HG03025 (cell line): ENCODE data around the gene SOCS3.
"Not testable (repeated sequence)": the region's sequence is repeated elsewhere in the genome, so short reads cannot be mapped to it uniquely, and the experiment has no call there.

Experiments
- ATAC-seq: cut with Tn5 transposase; IDR thresholded peaks from one replicate; pipeline ENCODE4 v1.9.1; 2021; ENCODE audit warnings: mild to moderate bottlenecking, moderate library complexity; ENCODE audit not compliant: unreplicated experiment, low FRiP score

Gene SOCS3

DNA sequence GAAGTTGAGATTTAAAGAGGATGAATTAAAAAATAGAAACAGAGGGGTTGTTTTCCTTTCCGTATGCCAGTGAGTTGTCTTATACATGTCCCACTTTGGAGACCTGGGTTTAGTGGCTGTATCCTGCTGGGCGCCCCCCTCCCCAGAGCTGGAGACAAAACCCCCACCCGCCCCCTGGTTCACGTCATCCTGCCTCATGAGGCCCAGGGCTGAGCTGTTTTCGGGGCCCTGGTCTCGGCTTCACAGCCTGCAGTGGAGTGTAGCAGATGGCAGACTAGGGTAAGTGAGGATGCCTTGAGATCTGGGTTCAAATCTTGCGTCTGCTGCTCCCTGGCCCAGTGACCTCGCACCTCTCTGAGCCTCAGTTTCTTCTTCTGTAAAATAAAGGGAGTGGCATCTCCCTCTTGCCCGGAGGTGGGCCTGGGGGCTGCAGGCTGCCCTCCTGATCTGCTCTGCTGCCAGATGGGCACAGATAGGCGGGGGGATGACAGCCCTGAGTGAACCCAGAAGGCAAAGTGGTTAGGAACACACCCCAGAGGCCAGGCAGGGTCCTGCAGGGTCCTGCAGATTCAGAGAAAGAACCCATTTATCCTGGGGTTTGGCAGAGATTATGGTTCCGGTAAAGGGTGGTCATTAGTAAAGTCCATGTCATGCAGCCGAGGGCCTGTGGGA, 45.1 kb downstream of the SOCS3 start:
- no peak for ATAC-seq

DNA sequence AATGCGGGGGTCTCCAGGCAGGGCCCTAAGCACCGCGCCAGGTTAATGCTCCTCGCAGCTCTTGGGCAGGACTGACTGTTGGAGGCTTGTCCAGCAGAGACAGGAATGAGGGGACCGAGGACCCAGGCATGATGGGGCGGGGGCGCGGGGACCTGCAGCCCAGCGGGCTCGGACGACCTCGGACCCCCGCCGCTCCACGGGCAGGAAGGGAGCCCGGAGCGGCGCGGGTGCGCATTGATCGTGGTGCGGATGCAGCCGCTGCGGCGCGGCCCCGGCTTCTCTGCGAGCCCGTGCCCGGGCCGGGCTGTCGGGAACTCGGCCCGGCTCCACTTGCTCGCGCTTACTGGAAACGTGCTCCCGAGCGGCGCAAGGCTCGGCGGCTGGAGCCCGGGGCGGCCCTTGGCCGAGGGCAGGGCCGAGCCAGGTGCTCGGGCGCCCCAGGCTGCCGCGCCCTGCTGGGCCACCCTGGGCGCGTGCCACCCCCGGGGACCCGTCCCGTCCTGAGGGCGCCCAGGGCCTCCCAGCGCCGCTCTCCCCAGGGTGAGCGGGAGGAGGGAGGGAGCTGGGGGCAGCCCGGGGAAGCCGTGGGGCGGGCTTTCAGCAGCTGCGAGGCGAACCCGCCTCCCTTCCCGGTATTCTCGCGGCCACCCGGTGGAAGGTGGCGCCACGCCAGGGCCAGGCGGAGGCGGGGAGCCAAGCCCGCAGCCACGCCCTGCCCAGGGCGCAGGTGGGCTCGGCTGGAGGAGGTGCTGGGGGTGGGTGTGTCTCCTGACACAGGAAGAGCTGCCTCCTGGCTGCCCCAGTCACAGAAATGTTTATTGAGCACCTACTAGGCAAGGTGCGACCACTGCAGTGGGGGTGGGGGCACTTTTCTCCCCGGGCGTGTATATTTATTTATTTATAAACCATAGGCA, 45.9 kb downstream of the SOCS3 start:
- no peak for ATAC-seq

DNA sequence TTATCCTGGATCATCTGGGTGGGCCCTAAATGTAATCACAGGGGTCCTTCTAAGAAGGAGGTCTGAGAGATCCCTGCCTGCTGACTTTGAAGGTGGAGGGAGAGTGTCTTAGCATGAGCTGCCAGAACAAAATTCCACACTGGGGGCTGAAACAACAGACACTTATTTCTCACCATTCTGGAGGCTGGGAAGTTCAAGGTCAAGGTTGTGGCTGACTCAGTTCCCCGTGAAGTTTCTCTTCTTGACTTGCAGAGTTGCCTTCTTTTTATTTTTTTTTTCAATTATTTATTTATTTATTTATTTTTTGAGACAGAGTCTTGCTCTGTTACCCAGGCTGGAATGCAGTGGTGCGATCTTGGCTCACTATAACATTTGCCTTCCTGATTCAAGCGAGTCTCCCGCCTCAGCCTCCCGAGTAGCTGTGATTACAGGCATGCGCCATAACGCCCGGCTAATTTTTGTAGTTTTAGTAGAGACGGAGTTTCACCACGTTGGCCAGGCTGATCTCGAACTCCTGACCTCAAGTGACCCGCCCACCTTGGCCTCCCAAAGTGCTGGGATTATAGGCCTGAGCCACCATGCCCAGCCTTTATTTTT, 50.1 kb downstream of the SOCS3 start:
- ATAC-seq = not testable (repeated sequence)

DNA sequence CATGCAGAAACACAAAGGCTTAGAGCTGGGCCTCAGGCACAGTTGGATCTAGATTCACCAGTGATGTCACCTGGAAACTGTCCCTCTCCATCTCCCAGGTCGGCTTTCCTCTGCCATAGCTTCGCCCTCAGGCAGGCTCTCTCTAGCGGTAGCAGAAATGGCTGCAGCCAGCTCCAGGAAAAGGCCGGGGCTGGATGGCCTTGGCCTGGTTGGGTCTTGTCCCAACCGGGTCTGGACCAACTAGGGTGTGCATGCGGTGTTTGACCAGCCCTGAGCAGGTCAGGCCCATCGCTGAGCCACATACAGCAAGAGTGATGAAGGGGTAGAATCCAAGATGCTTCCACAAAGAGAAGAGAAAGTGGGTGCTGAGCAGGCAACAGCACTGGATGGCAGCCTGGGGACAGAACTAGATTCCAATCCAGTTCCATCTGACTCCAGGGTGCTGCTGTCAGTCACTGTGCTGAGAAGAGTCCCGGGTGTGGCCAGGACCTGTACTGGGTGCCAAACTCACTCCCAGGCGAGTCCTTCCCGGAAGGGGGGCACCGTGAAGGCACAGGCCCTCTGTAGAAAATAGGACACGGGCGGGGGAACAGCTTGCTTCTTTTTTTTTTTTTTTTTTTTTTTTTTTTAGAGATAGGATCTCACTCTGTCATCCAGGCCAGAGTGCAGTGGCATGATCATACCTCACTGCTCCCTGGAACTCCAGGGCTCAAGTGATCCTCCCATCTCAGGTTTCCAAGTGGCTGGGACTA, 51.8 kb downstream of the SOCS3 start:
- no peak for ATAC-seq

DNA sequence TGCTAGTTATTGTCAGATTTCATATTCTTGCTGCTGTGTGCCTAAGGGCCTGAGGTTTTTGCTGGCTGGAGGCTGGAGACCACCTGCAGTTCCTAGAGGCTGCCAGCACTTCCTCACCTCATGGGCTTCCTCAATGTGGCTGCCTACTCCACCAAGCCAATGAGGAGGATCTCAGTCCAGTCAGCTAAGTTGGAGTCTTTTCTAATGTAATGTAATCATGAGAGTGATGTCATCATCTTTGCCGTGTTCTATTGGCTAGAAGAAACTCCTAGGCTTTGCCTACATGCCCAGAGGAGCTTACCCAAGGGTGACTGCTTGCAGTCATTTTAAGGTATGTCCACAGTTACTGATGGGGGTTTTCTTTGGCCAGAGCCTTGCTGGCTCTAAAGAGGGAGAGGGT, 53.0 kb downstream of the SOCS3 start:
- ATAC-seq = no peak
